OCI-LY3 (cell line): ENCODE data around the gene PUS10.

Experiments
- CTCF ChIP-seq: fragments of 200-600, 300-600 bp; sonication (generic); IDR thresholded peaks from 2 replicates; pipeline ENCODE4 v1.5.1; 2014; ENCODE audit warnings: antibody characterized with exemption, low read length, low read depth
- EZH2phosphoT487 ChIP-seq: fragments of 200-600 bp; shearing (Covaris generic); IDR thresholded peaks from 2 replicates; pipeline ENCODE4 v1.6.1; 2018; ENCODE audit warnings: antibody characterized with exemption, mixed run types, low read depth

GRCh38 chr2:61011678-61012077, 6.4 kb downstream of the PUS10 start:
- TF ChIP-seq CTCF (no peak), EZH2phosphoT487 (no peak)
